HG03469 (cell line): ENCODE measurements around the gene GPER1.
"Not testable (repeated sequence)": the region's sequence is repeated elsewhere in the genome, so short reads cannot be mapped to it uniquely, and the experiment has no call there.

ENCODE experiments used
- ATAC-seq: cut with Tn5 transposase; IDR thresholded peaks from one replicate; pipeline ENCODE4 v1.9.1; 2021; ENCODE audit warnings: mild to moderate bottlenecking, moderate library complexity, moderate number of reproducible peaks; ENCODE audit not compliant: unreplicated experiment

Gene GPER1

GRCh38 chr7:1101563-1102431, 13.9 kb downstream of the GPER1 start:
- no peak for ATAC-seq

DNA sequence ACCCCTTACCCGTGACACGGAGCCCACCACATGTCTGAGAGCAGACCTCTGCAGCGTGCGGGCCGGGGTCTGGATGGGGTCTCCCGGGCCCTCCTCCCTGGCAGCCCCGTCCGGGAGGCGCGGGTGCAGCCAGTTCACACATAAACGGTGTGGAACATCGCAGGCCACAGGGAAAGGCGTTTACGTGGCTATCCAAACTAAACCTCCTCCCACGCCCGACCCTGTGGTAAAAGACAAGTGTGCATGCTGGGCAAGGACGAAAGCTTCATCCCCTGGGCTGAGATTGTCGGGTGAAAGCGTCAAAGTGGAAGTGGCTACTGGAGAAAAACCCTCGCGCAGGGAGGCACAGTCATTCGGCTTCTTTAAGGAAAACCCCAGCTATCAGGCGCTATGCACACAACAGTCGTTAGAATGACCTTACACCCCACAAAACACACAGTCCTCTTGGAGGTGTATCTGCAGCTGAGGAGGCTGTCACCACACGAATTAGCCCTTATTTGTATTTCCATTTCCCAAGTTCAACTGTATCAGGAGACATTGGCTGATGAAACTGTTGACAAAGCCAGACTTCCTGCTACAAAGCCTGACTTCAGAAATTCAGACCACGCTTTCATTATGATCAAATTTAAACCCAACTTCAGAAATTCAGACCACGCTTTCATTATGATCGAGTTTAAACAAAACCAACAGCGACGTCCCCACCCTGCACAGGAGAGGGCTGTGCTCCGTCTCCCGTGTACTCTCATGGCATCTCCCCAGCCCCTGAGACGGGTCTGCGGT, 15.3 kb downstream of the GPER1 start:
- no peak for ATAC-seq

- no peak for ATAC-seq
Measured at GRCh38 chr7:1103789-1104515, 16.0 kb downstream of the GPER1 start.

DNA sequence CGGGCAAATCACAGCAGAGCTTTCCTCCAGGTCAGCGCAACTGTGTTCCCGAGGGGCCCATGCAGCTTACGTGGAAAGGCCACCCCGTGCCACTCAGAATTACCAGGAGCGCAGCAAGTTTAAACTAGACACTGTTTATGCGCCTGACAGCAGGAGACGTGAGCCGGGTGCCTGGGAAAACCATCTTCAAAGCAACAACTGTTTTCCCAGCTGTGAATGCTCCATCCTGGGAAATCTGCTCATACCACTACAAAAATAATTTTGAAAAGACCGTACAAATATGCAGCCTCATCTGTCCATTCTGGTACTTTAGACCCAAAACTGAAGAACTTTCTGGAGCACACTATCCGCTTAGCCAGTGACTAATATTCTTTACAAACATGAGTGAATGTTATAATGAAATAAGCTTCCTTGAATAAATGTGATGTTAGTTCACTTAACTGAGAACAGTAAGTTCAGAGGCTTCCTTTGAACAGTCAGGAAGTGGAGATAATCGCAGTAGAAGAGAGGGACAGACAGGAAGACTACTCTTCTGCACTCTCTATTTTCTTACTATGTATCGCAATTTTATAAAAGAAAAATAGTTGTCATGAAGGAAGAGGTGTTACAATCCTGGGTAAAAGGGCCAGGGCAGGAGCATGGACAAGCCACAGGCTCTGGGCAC, 16.7 kb downstream of the GPER1 start:
- ATAC-seq: no peak

DNA sequence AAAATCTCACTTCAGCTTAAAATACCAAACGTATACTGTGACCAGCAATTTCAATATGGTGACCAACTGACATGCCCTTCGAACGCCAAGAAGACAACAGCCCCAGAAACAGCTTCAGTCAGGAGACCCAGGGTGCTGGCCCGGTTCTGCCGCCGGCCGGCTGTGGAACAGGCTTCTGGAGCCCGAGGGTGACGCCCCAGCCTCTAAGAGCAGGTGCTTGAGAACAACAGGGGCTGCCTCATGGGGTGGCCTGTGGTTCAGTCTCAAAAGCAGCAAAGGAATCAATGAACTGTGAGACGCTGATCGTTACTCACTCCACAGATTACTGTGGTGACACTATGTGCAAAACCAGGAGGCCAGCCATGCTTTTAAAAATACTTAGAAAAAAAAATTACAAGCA, 17.3 kb downstream of the GPER1 start:
- no peak for ATAC-seq

DNA sequence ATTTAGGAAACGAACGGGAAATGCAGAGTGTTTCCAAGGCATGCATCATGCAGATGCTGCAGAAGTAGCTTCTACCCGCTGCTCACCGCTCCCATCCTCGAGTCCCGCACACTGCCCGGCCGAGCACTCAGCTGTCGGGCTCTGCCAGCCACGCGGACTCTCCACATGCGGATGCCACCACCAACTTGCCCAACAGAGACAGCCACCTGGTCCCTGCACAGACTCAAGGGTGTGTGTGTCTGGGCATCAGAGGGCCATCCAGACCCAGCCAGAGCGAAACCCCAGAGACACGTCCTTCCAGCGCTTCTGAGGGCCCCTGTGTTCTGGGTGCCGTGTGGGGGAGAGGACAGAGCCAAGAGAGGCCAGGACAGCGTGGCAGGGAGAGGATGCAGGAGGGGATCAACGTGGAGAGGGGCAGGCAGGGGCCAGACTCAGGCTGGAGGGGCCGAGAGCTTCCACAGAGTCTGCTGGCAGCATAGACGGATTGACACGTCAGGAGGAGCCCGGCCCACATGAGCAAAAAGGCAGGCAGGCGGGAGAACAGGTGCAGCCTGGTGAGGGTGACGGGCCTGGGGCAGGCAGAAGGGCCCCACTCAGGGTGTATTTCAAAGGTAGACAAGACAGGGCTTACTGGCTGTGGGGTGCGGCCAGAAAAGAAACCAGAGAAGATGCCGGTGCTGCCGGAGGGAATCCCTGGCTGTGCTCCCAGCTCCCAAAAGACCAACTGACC, 18.3 kb downstream of the GPER1 start:
- no peak for ATAC-seq

GRCh38 chr7:1106793-1107421, 19.0 kb downstream of the GPER1 start:
- no peak for ATAC-seq

DNA sequence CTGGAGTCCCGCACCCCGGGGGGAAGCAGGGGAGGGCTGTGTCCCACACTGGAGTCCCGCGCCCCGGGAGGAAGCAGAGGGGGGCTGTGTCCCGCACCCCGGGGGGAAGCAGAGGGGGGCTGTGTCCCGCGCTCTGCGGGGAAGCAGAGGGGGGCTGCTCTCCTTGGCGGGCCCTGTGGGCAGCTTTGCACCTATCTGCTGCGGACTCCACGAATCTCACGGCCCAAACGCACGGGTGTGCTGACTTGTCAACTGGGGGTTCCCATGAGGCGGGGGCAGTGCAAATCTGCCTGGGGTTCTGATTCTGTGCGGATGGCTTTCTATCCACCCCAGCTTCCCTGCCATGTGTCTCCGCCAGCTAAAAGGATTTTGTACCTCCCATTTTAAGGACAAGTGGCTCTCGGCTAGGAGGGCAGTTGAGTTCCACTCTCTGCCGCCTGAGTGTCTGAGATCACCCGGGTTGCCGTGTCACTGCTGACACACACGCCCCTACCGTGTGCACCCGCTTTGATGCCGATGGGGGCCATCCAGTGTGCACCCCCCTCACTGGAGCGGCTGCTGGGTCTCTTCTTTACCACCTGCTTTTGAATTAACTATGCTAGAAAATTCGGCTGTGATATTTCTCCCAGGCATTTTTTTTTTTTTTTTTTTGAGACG, 20.5 kb downstream of the GPER1 start:
- no peak for ATAC-seq

DNA sequence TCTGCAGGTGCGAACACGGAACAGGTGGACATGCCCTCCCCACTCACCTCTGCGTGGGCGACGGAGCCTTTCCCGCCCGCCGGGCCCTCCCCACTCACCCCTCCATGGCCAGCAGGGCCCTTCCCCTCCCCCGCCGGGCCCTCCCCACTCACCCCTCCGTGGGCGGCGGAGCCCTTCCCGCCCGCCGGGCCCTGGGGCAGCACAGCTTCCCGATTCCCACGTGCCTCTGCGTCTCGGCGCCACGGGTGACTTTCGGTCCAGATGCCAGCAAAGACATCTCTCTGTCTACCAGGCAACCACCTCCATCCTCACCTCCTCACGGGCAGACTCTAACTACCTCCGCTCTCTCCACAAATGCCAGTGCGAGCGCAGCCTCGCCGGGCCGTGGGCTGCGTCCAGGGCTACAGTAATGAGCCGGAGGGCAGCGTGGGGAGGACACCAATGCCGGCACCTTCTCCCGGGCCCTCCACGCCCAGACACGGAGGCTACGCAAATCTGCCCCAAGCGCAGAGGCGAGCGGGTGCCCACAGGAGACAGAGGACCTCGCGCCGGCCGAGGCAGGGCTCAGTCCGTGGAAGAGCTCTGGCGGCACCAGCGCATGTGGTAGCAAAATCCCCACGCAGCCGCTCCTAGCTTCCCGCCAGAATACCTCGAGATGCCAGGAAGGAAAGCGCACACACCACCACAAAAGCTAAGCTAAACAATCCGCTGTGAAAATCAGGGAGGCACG, 21.8 kb downstream of the GPER1 start:
- ATAC-seq: no peak

GRCh38 chr7:1110358-1110757, 22.4 kb downstream of the GPER1 start:
- ATAC-seq: no peak

GRCh38 chr7:1111156-1111555, 23.2 kb downstream of the GPER1 start:
- no peak for ATAC-seq

DNA sequence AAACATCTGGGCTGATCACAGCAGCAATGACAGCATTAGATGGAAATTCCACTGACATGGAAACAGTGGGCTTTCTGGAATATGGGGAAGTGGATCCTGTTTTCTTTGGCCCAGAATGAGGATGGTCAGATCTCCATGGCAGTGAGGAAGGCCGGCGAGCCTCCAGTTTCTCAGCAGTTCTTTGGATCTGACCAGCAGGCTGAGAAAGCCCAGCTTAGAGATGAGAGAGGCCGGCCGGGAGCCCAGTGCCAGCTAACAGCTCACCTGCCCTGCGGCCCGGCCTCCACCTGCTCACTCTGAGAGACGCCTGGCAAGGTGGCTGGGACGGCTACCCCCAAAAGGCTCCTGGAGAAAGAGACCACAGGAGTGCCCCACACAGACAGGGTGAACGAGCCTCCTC, 24.2 kb downstream of the GPER1 start:
- no peak for ATAC-seq

DNA sequence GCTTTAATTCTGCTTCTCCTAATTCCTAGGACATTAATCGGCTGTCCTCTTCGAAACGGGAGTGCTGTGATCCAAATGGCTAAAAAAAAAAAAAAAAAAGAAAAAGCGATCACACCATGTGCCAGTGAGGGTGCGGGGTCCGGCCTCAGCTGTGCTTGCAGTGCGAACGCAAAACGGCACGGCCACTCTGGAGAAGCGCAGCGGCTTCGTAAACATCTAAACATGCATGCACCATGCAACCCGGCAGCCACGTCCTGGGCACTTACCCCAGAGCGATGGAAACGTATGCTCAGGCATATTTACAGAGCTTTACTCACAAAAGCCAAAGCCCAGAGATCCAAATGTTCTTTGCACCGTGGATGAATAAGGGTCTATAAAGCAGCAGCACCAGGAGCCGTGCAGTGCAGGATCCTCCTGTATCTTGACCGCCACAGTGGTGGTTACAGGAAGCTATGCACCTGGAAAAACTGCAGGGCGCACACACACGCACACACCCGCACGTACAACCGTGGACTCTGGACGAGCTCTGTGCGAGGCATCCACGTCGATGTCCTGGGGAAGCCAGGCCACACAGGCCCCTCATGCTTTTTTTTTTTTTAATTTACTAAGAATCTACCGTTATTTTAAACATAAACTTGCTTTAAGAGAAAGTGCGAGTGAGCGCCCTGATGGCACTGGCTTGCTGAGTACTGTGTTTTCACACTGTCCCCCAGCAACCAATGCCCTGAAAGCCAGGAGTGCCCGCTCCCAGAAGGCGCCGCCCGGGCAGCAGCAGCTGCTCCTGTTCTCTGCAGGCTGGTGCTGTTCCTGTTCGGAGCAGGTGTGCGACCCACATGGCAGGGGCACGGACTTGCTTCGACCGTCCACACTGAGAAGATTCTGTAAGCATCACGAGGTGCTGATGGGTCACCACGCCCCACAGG, 25.0 kb downstream of the GPER1 start:
- ATAC-seq: no peak

GRCh38 chr7:1113548-1113885, 25.6 kb downstream of the GPER1 start:
- ATAC-seq: no peak

GRCh38 chr7:1114088-1114487, 26.2 kb downstream of the GPER1 start:
- ATAC-seq: no peak

DNA sequence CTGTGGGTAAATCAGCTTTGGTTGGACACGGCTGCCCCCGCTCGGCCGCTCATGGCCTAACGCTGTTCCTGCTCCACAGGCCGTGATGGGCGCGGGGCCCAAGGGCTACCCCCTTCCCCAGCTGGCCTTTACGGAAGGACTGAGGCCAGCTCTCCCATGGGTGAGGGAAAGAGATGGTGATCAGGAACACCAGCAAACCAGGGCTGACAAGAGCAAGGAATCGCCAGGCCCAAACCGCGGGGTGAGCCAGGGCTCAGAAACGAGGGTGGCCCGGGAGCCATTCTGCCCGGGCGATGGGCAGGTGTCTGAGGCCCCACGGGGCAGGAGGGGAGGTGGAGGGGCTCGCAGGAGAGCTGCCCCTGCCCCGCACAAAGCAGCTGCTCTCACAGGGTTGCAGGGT, 26.6 kb downstream of the GPER1 start:
- ATAC-seq: no peak

GRCh38 chr7:1115171-1116045, 27.5 kb downstream of the GPER1 start:
- not testable (repeated sequence) for ATAC-seq
